ENCODE results near the gene BCAR1.
A peak's percentile ranks its signal among the peaks of the same experiment; 100 is the strongest.

- TF ChIP-seq POLR2AphosphoS5 (IDR thresholded peaks at IDR 0.05; ENCODE audit: low read depth, low read length): peak; percentile 75; the same call in 1 of the 2 replicates
- no peak for TF ChIP-seq SIN3A (IDR thresholded peaks at IDR 0.05; ENCODE audit: borderline replicate concordance, insufficient read depth, low read length)
- TF ChIP-seq REST (IDR thresholded peaks at IDR 0.05; ENCODE audit: insufficient read depth in 1 of 2, low read depth in 2 of 2, low read length in 2 of 2): no peak
Measured at GRCh38 chr16:75265911-75266701, 14.7 kb upstream of the BCAR1 start.
